NCI-H1105 (cell line): ENCODE measurements around the gene ACSF3.

Source experiments
- DNase-seq: peaks from one replicate; lab custom pipeline; 2025; lab: John Stamatoyannopoulos, UW

Gene ACSF3

GRCh38 chr16:89095491-89095951, 1.9 kb downstream of the ACSF3 start:
- no peak for DNase-seq

GRCh38 chr16:89096042-89096717, 2.5 kb downstream of the ACSF3 start:
- DNase-seq = no peak

GRCh38 chr16:89096768-89097391, 3.2 kb downstream of the ACSF3 start:
- no peak for DNase-seq

- DNase-seq = no peak
Measured at GRCh38 chr16:89097392-89097772, 3.7 kb downstream of the ACSF3 start.

GRCh38 chr16:89098767-89099430, 5.2 kb downstream of the ACSF3 start:
- no peak for DNase-seq

- no peak for DNase-seq
Measured at GRCh38 chr16:89099905-89100304, 6.3 kb downstream of the ACSF3 start.

- no peak for DNase-seq
Measured at GRCh38 chr16:89100601-89101302, 7.1 kb downstream of the ACSF3 start.

- DNase-seq = no peak
Measured at GRCh38 chr16:89101303-89102040, 7.8 kb downstream of the ACSF3 start.

- DNase-seq = no peak
Measured at GRCh38 chr16:89102041-89102471, 8.4 kb downstream of the ACSF3 start.

GRCh38 chr16:89102481-89103073, 8.9 kb downstream of the ACSF3 start:
- no peak for DNase-seq

GRCh38 chr16:89103156-89103555, 9.5 kb downstream of the ACSF3 start:
- DNase-seq = no peak

GRCh38 chr16:89103781-89104180, 10.1 kb downstream of the ACSF3 start:
- no peak for DNase-seq

- DNase-seq = no peak
Measured at GRCh38 chr16:89104303-89104702, 10.7 kb downstream of the ACSF3 start.

- DNase-seq = no peak
Measured at GRCh38 chr16:89104930-89105571, 11.4 kb downstream of the ACSF3 start.

GRCh38 chr16:89105599-89106151, 12.0 kb downstream of the ACSF3 start:
- DNase-seq = no peak

- no peak for DNase-seq
Measured at GRCh38 chr16:89106533-89107202, 13.0 kb downstream of the ACSF3 start.

GRCh38 chr16:89107203-89107582, 13.5 kb downstream of the ACSF3 start:
- no peak for DNase-seq

GRCh38 chr16:89108416-89108815, 14.8 kb downstream of the ACSF3 start:
- DNase-seq = no peak

GRCh38 chr16:89110641-89111040, 17.0 kb downstream of the ACSF3 start:
- DNase-seq = no peak

- DNase-seq = no peak
Measured at GRCh38 chr16:89111263-89111662, 17.6 kb downstream of the ACSF3 start.
